ENCODE measurements around the gene SUGT1. TPM values are rescaled to one million over a fixed set of nuclear protein-coding genes. Genes with fewer than 3 reads are reported as not detected.
"Not testable (repeated sequence)": the region's sequence is repeated elsewhere in the genome, so short reads cannot be mapped to it uniquely, and the experiment has no call there.

The SUGT1 gene
- 82.6 TPM for polyA plus RNA-seq (2013, experiment 1 of 2)
- polyA plus RNA-seq (2013, experiment 2 of 2), result 95.8 TPM

DNA sequence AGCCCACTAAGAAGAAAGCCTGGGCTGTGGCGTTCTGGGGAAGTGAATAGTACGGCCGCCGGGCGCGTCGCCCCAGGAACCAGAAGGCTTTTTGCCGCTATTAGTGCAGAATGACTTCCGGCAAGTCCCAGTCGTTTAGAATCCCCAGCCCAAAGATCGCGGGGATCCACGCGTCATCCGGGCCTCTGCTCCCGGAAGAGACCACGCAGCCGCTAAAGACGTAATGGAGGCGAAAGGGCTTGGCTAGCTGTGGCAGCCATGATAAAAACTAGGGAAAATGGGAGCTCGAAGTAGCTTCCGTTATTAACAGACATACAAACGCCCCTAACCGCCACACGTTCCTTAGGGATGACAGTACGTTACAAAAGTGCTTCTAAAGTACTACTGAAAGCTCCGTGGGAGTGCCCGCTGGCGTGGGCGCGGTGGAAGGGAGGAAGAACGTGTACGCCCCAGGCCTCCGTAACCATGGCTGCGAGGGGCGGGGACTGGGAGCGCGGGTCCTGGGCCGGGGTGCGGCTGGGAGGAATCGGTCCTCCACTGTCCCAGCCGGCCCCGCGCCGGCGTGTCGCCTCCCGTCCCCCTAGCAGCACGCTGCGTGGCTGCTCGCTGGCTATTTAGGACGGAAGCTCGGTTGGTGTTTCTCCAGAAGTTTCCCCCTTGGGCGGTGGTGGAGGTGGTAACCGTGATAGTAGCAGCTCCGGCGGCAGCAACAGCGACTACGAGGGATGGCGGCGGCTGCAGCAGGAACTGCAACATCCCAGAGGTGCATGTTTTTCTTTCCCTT lies at the start of gene SUGT1:
TSS of gene SUGT1 (plus strand) at position 641 of the 784 bp plus-strand sequence. CDS start at position 726, 85 bp downstream.
- peaks cover 41% of the 10 kb centered on the region for H3K36me3 ChIP-seq (ENCODE audit: control insufficient read depth, insufficient read depth, low read length)
- peak within 1 kb of the TSS; percentile 99 for H3K27ac ChIP-seq (ENCODE audit: low read depth, low read length, severe bottlenecking)
- no peaks in the 10 kb centered on the region for H3K9me3 ChIP-seq (ENCODE audit: control insufficient read depth, low read length)
- peak within 1 kb of the TSS; percentile 88 for H3K4me3 ChIP-seq (ENCODE audit: extremely low read depth, insufficient read depth, low read length, poor library complexity, severe bottlenecking)
- H3K4me1 ChIP-seq (ENCODE audit: control insufficient read depth, insufficient read depth, low read length, poor library complexity, severe bottlenecking), result no peaks in the 10 kb centered on the region
- WGBS, 2 experiments (ENCODE audit: insufficient coverage in 2 of 2), result 1 to 2% methylated on average over 42 to 50 of the region's 61 CpGs

DNA sequence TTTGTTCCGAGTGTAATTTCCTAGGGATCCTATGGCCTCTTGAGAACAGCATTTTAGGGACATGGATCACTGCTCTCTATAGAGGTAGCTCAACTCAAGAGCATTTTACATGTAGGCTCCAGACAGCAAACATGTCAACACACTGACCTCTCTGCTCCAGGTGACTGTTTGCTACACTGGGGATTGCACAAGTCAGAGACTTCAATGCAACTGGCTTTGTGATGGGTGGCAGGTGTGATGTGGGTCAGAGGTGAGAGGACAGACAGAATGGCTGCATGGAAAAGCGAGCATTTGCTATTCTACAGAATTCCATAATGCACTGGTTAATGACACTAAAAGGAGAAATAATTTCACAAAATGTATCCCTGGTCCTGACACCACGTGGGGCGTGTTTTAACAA lies 49.3 kb upstream of the SUGT1 start:
- peaks cover 10% of the 10 kb centered on the region for H3K4me1 ChIP-seq (ENCODE audit: control insufficient read depth, insufficient read depth, low read length, poor library complexity, severe bottlenecking)
- 80% methylated on average over 1 of the region's 4 CpGs; no CpG with 5 or more reads in 1 of the 2 experiments for WGBS, 2 experiments (ENCODE audit: insufficient coverage in 2 of 2)
- not testable (repeated sequence) for H3K4me3 ChIP-seq (ENCODE audit: extremely low read depth, insufficient read depth, low read length, poor library complexity, severe bottlenecking); H3K27ac ChIP-seq (ENCODE audit: low read depth, low read length, severe bottlenecking); H3K9me3 ChIP-seq (ENCODE audit: control insufficient read depth, low read length); H3K36me3 ChIP-seq (ENCODE audit: control insufficient read depth, insufficient read depth, low read length)

DNA sequence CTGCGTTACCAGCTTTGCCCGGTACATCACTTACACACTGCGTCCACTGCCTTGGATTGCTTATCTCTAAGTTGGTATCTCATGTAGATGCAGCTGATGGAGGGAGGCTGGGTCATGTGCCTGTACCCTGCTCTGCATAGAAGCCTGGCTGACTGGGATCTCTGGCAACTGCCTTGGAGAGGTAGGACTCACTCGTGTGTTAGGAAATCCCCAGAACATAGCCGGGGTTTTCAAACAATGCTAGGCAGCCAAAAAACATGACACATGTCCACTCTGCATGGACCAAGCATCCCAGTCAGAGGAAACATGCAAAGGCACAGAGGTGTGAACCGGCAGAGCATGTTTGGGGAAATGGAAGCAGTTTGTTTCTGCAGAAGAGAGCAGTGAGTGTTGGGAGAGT lies 46.5 kb upstream of the SUGT1 start:
- not testable (repeated sequence) for H3K36me3 ChIP-seq (ENCODE audit: control insufficient read depth, insufficient read depth, low read length); H3K9me3 ChIP-seq (ENCODE audit: control insufficient read depth, low read length); H3K4me1 ChIP-seq (ENCODE audit: control insufficient read depth, insufficient read depth, low read length, poor library complexity, severe bottlenecking); H3K4me3 ChIP-seq (ENCODE audit: extremely low read depth, insufficient read depth, low read length, poor library complexity, severe bottlenecking); H3K27ac ChIP-seq (ENCODE audit: low read depth, low read length, severe bottlenecking)
- 86 to 97% methylated on average over 3 of the region's 6 CpGs for WGBS, 2 experiments (ENCODE audit: insufficient coverage in 2 of 2)

DNA sequence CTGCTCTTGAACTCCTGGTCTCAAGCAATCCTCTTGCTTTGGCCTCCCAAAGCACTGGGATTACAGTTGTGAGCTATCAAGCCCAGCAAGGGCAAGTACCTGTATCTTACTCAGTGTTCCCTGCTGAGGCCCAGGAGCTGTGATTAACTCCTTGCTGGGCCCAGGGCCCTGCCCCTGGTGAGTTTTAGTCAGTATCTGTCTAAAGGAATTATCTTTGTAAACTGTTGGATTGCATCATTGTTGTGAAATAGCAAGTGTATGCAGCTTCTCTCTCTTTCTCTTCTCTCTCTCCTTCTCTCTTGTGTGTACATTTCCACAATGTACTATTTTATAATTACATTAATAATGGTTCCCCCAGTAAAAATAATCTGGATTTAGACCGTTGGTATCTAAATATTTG lies 45.8 kb upstream of the SUGT1 start:
- not testable (repeated sequence) for H3K4me3 ChIP-seq (ENCODE audit: extremely low read depth, insufficient read depth, low read length, poor library complexity, severe bottlenecking); H3K9me3 ChIP-seq (ENCODE audit: control insufficient read depth, low read length); H3K36me3 ChIP-seq (ENCODE audit: control insufficient read depth, insufficient read depth, low read length); H3K4me1 ChIP-seq (ENCODE audit: control insufficient read depth, insufficient read depth, low read length, poor library complexity, severe bottlenecking); H3K27ac ChIP-seq (ENCODE audit: low read depth, low read length, severe bottlenecking)
- WGBS, 2 experiments (ENCODE audit: insufficient coverage in 2 of 2), result no CpG with 5 or more reads among the region's 1 CpG

DNA sequence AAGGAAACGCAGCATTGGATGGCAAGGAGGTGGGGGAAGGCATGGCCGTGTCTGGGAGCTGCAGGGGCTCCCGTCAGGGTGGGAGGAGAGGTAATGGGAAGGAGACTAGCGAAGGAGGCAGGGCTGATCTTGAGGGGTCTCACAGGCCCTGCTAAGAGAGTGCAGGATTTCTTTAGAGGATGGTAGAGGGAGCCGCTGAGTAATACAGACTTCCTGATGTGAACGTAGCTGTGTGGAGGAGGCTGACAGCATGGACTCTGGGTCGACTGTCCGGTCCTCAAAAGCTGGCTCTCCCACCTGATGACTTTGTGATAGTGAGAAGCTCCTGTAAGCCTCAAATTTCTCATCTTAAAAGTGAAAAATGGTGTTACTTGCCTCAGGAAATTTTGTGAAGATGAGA lies 44.5 kb upstream of the SUGT1 start:
- H3K4me3 ChIP-seq (ENCODE audit: extremely low read depth, insufficient read depth, low read length, poor library complexity, severe bottlenecking); H3K4me1 ChIP-seq (ENCODE audit: control insufficient read depth, insufficient read depth, low read length, poor library complexity, severe bottlenecking); H3K9me3 ChIP-seq (ENCODE audit: control insufficient read depth, low read length); H3K27ac ChIP-seq (ENCODE audit: low read depth, low read length, severe bottlenecking); H3K36me3 ChIP-seq (ENCODE audit: control insufficient read depth, insufficient read depth, low read length): not testable (repeated sequence)
- 50 to 56% methylated on average over 1 to 6 of the region's 8 CpGs for WGBS, 2 experiments (ENCODE audit: insufficient coverage in 2 of 2)

DNA sequence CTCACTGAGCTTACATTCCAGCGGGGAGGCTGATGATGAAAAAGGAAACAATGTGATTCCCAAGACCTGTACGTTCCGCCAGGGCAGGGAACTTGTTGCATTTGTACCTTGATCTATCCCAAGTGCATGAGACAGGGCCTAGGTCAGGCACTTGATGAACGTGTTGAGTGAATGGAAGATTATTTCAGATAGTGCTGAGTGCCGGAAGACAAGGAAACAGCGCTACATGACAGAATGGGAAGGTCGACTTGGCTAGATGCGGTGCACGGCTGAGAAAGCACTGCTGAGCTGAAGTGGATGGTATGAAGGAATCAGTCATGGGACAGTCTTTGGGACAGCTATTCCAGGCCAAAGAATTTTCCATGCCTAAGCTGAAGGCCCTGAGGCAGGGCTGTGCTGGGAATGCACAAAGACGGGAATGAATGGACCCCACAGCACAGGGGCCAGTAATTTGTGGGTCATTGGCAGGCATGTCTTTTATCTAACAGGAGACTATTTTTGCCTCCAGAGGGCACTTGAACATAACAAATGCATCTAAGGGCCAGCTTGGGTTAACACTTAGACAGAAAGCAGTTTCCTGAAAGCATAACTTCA lies 43.5 kb upstream of the SUGT1 start:
- 81 to 89% methylated on average over 9 to 10 of the region's 10 CpGs for WGBS, 2 experiments (ENCODE audit: insufficient coverage in 2 of 2)
- H3K27ac ChIP-seq (ENCODE audit: low read depth, low read length, severe bottlenecking); H3K9me3 ChIP-seq (ENCODE audit: control insufficient read depth, low read length); H3K36me3 ChIP-seq (ENCODE audit: control insufficient read depth, insufficient read depth, low read length); H3K4me3 ChIP-seq (ENCODE audit: extremely low read depth, insufficient read depth, low read length, poor library complexity, severe bottlenecking); H3K4me1 ChIP-seq (ENCODE audit: control insufficient read depth, insufficient read depth, low read length, poor library complexity, severe bottlenecking): not testable (repeated sequence)

DNA sequence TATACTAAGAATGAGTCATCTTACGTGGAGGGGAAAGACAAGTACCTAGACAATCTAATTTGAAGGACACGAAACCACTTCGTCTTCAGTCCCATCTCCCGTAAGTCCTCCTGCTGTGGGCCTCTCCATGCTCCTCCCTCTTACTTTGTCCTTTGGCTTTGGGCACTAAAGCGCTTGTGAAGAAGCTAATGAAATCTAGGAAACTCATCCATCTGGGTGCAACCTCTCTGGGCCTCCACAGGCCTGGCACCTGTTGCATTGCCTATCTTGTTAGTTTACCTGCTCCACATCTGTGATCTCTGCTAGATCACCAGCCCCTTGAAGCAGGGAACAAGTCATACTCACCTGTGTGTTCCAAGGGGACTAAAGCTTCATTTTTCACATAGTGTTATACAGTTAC lies 42.5 kb upstream of the SUGT1 start:
- H3K27ac ChIP-seq (ENCODE audit: low read depth, low read length, severe bottlenecking); H3K36me3 ChIP-seq (ENCODE audit: control insufficient read depth, insufficient read depth, low read length); H3K9me3 ChIP-seq (ENCODE audit: control insufficient read depth, low read length); H3K4me1 ChIP-seq (ENCODE audit: control insufficient read depth, insufficient read depth, low read length, poor library complexity, severe bottlenecking); H3K4me3 ChIP-seq (ENCODE audit: extremely low read depth, insufficient read depth, low read length, poor library complexity, severe bottlenecking): not testable (repeated sequence)
- 80 to 100% methylated on average over 1 to 2 of the region's 5 CpGs for WGBS, 2 experiments (ENCODE audit: insufficient coverage in 2 of 2)

DNA sequence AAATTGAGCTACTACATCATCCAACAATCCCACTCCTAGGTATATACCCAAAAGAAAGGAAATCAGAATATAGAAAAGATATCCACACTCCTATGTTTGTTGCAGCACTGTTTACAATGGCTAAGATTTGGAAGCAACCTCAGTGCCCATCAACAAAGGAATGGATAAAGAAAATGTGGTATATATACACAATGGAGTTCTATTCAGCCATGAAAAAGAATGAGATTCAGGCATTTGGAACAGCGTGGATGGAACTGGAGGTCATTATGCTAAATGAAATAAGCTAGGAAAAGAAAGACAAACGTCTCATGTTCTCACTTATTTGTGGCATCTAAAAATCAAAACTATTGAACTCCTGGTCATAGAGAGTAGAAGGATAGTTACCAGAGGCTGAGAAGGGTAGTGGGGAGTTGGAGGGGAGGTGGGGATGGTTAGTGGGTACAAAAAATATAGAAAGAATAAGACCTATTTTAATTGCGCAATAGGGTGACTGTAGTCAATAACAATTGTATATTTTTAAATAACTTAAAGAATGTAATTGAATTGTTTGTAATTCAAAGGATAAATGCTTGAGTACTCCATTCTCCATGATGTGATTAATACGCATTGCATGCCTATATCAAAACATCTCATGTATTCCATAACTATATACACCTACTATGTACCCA lies 37.4 kb upstream of the SUGT1 start:
- H3K9me3 ChIP-seq (ENCODE audit: control insufficient read depth, low read length), result no peaks in the 10 kb centered on the region
- H3K36me3 ChIP-seq (ENCODE audit: control insufficient read depth, insufficient read depth, low read length), result no peaks in the 10 kb centered on the region
- no peaks in the 10 kb centered on the region for H3K4me1 ChIP-seq (ENCODE audit: control insufficient read depth, insufficient read depth, low read length, poor library complexity, severe bottlenecking)
- H3K4me3 ChIP-seq (ENCODE audit: extremely low read depth, insufficient read depth, low read length, poor library complexity, severe bottlenecking), result no peak overlapping the region
- H3K27ac ChIP-seq (ENCODE audit: low read depth, low read length, severe bottlenecking), result no peak overlapping the region
- 50% methylated on average over 1 of the region's 4 CpGs; no CpG with 5 or more reads in 1 of the 2 experiments for WGBS, 2 experiments (ENCODE audit: insufficient coverage in 2 of 2)

DNA sequence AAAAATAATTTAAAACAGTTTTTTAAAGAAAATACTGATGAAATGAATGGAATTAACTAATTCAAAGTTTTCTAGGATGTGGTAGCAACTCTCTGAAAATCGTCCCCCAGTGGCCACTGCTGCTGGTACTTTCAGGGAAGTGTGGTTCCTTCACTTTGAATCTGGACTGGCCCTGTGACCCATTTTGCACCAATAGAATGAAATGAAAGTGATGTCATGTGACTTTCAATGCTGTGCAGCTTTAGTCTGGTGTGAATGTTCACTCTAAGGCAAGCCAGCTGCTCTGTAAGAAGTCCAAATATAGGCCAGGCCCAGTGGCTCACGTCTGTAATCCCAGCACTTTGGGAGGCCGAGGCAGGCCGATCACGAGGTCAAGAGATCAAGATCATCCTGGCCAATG lies 36.8 kb upstream of the SUGT1 start:
- WGBS, 2 experiments (ENCODE audit: insufficient coverage in 2 of 2), result 88 to 96% methylated on average over 4 to 5 of the region's 5 CpGs
- Histone ChIP-seq H3K4me1 (ENCODE audit: control insufficient read depth, insufficient read depth, low read length, poor library complexity, severe bottlenecking) (no peaks in the 10 kb centered on the region), H3K36me3 (ENCODE audit: control insufficient read depth, insufficient read depth, low read length) (no peaks in the 10 kb centered on the region), H3K4me3 (ENCODE audit: extremely low read depth, insufficient read depth, low read length, poor library complexity, severe bottlenecking) (no peak overlapping the region), H3K27ac (ENCODE audit: low read depth, low read length, severe bottlenecking) (no peak overlapping the region), H3K9me3 (ENCODE audit: control insufficient read depth, low read length) (no peaks in the 10 kb centered on the region)

DNA sequence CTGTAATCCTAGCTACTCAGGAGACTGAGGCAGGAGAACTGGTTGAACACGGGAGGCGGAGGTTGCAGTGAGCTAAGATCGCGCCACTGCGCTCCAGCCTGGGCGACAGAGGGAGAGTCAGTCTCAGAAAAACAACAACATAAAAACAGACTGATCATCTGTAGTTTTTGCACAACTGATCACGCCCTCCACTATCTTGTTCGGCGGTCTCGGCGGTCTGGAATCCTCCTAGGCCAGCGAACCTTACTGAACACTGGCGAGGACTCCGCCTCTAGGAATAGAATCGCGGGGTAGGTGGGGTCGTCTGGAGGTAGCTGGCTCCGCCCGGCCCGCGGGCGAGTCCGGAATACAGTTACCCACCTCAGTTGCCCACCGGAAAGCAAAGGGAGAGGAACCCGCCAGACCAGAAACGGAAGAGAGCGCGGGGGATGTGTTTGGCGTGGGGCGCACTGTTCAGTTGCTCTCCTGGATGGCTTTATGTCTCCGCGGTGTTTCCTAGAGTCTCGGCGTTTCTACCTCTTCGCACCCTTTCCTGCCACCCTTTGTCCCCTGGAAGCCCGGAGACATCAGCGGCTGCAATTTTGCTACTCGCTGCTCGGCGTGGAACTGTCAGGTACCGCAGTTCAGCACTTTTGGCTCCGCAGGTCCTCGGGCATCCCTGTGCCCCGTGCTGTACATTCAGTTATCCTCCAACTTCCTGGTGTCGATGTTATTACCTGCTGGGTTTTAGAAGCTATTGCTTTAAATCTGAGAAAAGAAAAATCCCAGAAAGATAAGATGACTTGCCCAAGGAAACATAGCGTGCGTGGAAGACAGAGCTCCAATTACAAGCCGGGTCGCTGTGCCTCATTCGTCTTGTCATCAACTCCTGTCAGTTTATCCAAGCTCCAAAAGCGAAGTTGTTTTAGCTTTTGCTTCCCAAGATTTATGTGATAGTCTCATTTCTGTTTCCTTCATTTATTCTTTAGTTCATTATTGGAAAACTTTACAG lies 35.3 kb upstream of the SUGT1 start:
- 11 to 13% methylated on average over 31 to 37 of the region's 51 CpGs for WGBS, 2 experiments (ENCODE audit: insufficient coverage in 2 of 2)
- peak overlapping the region; percentile 24 for H3K27ac ChIP-seq (ENCODE audit: low read depth, low read length, severe bottlenecking)
- H3K36me3 ChIP-seq (ENCODE audit: control insufficient read depth, insufficient read depth, low read length), result no peaks in the 10 kb centered on the region
- H3K4me1 ChIP-seq (ENCODE audit: control insufficient read depth, insufficient read depth, low read length, poor library complexity, severe bottlenecking), result no peaks in the 10 kb centered on the region
- no peaks in the 10 kb centered on the region for H3K9me3 ChIP-seq (ENCODE audit: control insufficient read depth, low read length)
- peak overlapping the region; percentile 95 for H3K4me3 ChIP-seq (ENCODE audit: extremely low read depth, insufficient read depth, low read length, poor library complexity, severe bottlenecking)

Data from mesodermal cell (in vitro differentiated cells).